NCI-H2081 (cell line): ENCODE data around the gene CFAP410.
"Not testable (repeated sequence)": the region's sequence is repeated elsewhere in the genome, so short reads cannot be mapped to it uniquely, and the experiment has no call there.

Experiments used
- DNase-seq, 2 experiments: peaks; one replicate each; lab custom pipeline; 2025; lab: John Stamatoyannopoulos, UW

The CFAP410 gene

GRCh38 chr21:44316277-44316900, 22.8 kb downstream of the CFAP410 start:
- DNase-seq, result no peak

- DNase-seq, result no peak
These were observed 23.4 kb downstream of the CFAP410 start for GRCh38 chr21:44315691-44316203.

DNA sequence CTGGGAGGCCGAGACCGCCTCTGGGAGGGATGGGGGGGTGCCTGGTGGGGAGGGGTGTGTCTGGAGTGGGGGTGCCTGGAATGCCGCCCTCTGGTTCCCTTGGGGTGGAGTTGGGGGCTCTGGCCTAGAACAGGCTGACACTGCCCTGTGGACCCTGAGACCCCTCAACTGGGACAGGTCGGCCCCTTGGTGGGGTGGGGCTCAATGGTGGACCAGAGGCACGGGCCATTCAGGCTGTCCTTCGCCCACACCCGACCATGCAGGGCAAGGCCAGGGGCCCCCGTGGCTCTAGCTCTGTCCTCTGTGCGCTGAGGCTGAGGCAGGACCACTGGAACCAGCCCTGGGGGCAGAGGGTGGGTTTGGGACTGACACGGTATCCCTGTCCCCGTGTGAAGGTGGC, 24.6 kb downstream of the CFAP410 start:
- DNase-seq, result no peak

DNA sequence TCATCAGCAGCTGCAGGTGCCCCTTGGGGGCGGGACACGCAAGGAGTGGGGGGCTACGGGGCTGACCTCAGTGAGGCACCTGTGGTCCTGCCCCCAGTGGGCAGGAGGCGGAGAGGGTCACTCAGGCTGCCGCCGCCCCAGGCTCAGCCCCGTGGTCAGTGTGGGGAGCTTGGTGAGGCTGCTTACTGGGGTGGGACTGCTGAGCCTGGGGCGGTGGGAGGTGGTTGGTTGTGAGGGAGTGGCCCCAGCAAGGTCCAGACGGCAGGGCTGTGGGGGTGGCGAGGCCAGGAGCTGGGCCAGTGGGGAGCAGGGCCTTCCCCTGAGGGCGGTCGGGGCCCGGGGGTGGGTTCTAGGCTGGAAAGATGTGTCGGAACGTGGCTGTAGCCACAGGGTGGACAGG, 25.1 kb downstream of the CFAP410 start:
- no peak for DNase-seq

- no peak for DNase-seq
These were observed 25.7 kb downstream of the CFAP410 start for GRCh38 chr21:44313451-44313850.

DNA sequence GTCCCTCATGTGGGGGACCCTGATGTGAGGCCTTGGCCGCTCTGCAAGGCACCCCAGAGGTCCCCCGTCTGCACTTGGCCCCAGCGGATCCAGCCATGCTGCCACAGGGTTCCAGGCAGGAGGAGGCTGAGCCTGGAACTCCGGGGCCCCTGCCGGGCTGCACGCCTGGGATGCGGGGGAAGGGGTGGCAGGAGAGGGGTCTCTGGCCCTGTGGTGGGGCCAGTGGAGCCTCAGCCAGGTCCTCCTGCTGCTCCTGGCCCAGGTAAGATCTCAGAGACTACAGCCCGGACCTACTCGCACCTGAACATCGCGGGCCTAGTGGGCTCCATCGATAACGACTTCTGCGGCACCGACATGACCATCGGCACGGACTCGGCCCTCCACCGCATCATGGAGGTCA, 26.5 kb downstream of the CFAP410 start:
- DNase-seq, result no peak

- no peak for DNase-seq
These were observed 27.1 kb downstream of the CFAP410 start for GRCh38 chr21:44312089-44312488.

GRCh38 chr21:44310628-44311507, 28.3 kb downstream of the CFAP410 start:
- DNase-seq, result no peak

DNA sequence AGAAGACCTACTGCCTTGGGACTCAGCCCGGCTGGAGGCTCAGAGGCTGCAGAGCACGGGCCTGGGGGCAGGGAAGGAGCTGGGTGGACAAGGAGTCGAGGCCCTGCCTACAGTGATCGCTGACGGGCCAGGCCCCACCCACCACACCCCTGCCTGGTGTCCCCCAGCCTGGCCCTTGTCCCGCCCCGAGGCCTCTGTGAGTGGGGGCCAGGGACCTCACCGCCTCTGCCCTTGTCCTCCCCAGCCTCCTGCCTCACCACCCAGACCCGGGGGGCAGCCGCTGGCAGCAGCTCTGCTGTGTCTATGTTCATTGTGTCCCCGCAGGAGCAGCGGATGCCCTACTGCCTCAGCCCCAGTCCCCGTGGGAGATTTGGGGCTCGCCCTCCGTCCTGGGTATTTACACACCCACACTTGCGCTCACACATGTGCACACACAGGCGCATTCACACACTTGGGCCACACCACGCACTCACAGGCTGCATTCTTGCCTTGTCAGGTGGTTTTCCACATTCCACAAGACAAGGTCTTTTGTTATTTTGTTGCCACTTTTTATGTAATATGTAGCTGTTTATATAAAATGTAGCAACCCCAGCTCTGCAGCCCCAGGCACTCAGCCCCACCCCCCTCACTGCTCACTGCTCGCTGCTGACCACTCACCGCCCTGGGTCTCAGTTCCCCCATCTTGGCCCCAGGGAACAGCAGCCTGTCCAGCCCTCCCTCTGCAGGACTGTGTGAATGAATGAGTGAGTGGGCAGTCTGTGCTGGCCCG, 32.1 kb downstream of the CFAP410 start:
- DNase-seq, result no peak

- no peak for DNase-seq
These were observed 33.5 kb downstream of the CFAP410 start for GRCh38 chr21:44305691-44306090.

- no peak for DNase-seq
These were observed 34.3 kb downstream of the CFAP410 start for GRCh38 chr21:44304877-44305293.

- DNase-seq, result no peak
These were observed 35.1 kb downstream of the CFAP410 start for GRCh38 chr21:44304011-44304616.

DNA sequence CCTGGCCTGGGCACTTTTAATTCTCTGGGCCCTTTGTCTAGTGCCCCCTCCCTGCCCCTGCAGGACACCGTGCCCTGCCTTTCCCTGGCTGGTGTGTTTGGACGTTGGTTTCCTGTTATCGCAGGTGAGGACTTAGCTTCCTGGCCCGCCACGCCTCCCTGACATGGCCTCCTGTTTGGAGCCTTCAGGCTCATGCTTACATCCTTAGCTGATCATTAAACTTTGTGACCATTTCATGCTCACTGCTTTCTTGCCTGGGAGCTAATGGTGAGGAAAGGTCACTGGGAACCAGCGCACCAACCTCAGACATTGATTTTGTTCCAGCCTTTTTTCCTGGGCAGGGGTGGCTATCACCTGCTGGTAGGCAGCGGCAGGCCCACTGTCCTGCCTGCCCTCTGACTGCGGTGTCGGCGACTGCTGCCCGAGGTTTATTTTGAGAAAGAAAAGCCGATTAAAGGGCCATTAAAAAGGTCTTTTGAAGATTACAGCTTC, 35.7 kb downstream of the CFAP410 start:
- no peak for DNase-seq

- DNase-seq, result not testable (repeated sequence)
These were observed 36.4 kb downstream of the CFAP410 start for GRCh38 chr21:44302573-44303401.

- no peak for DNase-seq
These were observed 37.2 kb downstream of the CFAP410 start for GRCh38 chr21:44301961-44302406.

- no peak for DNase-seq
These were observed 38.0 kb downstream of the CFAP410 start for GRCh38 chr21:44301141-44301540.

DNA sequence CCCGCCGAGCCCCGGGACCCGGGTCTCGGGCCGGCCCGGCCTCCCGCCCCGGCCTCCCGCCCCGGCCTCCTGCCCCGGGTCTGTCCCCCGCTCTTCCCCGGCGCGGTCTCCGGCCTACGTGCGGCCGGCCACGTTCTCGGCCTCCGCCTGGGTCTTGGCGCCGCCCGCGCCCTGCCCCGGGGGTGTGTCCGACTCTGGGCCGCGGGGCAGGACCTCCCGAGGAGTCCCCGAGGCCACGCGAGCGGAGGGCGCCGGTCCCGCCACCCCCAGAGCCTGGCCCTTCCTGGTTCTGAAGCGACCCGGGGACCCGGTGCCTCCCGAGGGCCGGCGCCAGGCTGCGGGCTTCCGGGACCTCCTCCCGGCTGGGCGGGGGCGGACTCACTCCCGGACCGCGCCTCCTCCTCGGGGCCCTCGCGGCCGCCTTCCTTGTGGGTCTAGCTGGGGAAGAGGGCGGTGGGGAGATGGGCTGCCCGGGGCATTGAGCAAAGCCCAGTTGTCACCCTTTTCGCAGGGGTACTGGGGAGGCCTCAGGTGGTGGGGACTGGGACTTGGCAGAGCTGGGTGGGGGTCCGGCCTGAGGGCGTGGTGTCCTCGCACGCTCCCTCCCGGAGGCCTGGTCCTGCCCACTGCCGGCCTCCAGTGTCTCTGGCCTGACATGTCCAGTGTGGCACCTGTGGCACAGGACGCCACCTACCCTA, 38.8 kb downstream of the CFAP410 start:
- peak in 1 of 2 experiments; percentile 14 for DNase-seq

GRCh38 chr21:44299458-44300261, 39.5 kb downstream of the CFAP410 start, which contains the start of gene PFKL:
Gene PFKL (plus strand): TSS chr21:44300053. CDS start chr21:44300106, 53 bp downstream.
- peak in 1 of 2 experiments; percentile 15 for DNase-seq

DNA sequence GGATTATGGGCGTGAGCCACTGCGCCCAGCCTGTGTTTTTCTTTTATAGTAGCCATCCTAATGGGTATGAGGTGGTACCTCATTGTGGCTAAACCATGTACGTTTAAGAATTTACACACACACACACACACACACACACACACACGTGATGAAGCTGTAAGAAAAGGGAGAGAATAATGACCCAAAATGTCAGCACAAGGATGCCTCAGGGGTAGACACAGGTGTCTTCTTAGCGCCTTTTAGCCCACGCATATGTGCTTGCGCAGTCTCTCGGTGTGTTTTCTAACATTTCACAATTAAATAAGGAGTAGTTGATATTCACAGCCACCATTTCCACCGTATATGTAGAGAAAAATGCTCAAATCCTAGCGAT, 40.1 kb downstream of the CFAP410 start:
- no peak for DNase-seq
